GM18520 (cell line): ENCODE results near the gene PPFIA2.

Source experiments
- ATAC-seq: cut with Tn5 transposase; IDR thresholded peaks from one replicate; pipeline ENCODE4 v1.9.1; 2021; ENCODE audit not compliant: unreplicated experiment

The PPFIA2 gene

GRCh38 chr12:81288651-81289050 is 470.5 kb downstream of the PPFIA2 start:
- ATAC-seq, result no peak

- no peak for ATAC-seq
Observed at GRCh38 chr12:81284137-81284536, 475.0 kb downstream of the PPFIA2 start.

GRCh38 chr12:81274637-81275529 is 484.3 kb downstream of the PPFIA2 start:
- ATAC-seq, result no peak

- ATAC-seq, result no peak
Observed at GRCh38 chr12:81270385-81270784, 488.8 kb downstream of the PPFIA2 start.

GRCh38 chr12:81263072-81263471 is 496.1 kb downstream of the PPFIA2 start:
- ATAC-seq, result no peak

- no peak for ATAC-seq
Observed at GRCh38 chr12:81261508-81262207, 497.5 kb downstream of the PPFIA2 start.

- ATAC-seq, result no peak
Observed at GRCh38 chr12:81259360-81259759, 499.8 kb downstream of the PPFIA2 start.

GRCh38 chr12:81257947-81258551 is 501.1 kb downstream of the PPFIA2 start:
- no peak for ATAC-seq

- no peak for ATAC-seq
Observed at GRCh38 chr12:81255947-81256346, 503.2 kb downstream of the PPFIA2 start.

GRCh38 chr12:81255456-81255855 is 503.7 kb downstream of the PPFIA2 start:
- ATAC-seq, result no peak

- no peak for ATAC-seq
Observed at GRCh38 chr12:81253360-81253759, 505.8 kb downstream of the PPFIA2 start.

GRCh38 chr12:81252228-81252627 is 506.9 kb downstream of the PPFIA2 start:
- ATAC-seq, result no peak

GRCh38 chr12:81249976-81250375 is 509.2 kb downstream of the PPFIA2 start:
- ATAC-seq, result no peak

GRCh38 chr12:81245907-81246570 is 513.1 kb downstream of the PPFIA2 start:
- ATAC-seq, result no peak

- no peak for ATAC-seq
Observed at GRCh38 chr12:81245458-81245857, 513.7 kb downstream of the PPFIA2 start.

GRCh38 chr12:81231574-81232368 is 527.4 kb downstream of the PPFIA2 start:
- ATAC-seq, result no peak

- no peak for ATAC-seq
Observed at GRCh38 chr12:81229759-81230158, 529.4 kb downstream of the PPFIA2 start.

GRCh38 chr12:81224626-81225025 is 534.5 kb downstream of the PPFIA2 start:
- no peak for ATAC-seq

GRCh38 chr12:81222846-81223592 is 536.1 kb downstream of the PPFIA2 start:
- ATAC-seq, result no peak

- ATAC-seq, result no peak
Observed at GRCh38 chr12:81221681-81222080, 537.5 kb downstream of the PPFIA2 start.
